Testis (tissue), 2 donors: ENCODE measurements around the gene PCCA.

ENCODE experiments used
- POLR2A ChIP-seq: fragments of 450-650 bp; IDR thresholded peaks from one replicate; pipeline ENCODE4 v1.6.1; 2017; ENCODE audit warnings: antibody characterized with exemption, mild to moderate bottlenecking, moderate library complexity
- TF ChIP-seq, protein P1 (sequence below), 3 experiments: fragments of 450-650 bp in 2 of 3; fragments of 200-600 bp in 1 of 3; sonication (generic) in 1 of 3; IDR thresholded peaks; one replicate each; pipeline ENCODE4 v1.5.1; 2016 to 2019; ENCODE audit warnings: antibody characterized with exemption in 3 of 3, mild to moderate bottlenecking in 2 of 3, moderate library complexity in 1 of 3

- TF ChIP-seq, protein P1, sequence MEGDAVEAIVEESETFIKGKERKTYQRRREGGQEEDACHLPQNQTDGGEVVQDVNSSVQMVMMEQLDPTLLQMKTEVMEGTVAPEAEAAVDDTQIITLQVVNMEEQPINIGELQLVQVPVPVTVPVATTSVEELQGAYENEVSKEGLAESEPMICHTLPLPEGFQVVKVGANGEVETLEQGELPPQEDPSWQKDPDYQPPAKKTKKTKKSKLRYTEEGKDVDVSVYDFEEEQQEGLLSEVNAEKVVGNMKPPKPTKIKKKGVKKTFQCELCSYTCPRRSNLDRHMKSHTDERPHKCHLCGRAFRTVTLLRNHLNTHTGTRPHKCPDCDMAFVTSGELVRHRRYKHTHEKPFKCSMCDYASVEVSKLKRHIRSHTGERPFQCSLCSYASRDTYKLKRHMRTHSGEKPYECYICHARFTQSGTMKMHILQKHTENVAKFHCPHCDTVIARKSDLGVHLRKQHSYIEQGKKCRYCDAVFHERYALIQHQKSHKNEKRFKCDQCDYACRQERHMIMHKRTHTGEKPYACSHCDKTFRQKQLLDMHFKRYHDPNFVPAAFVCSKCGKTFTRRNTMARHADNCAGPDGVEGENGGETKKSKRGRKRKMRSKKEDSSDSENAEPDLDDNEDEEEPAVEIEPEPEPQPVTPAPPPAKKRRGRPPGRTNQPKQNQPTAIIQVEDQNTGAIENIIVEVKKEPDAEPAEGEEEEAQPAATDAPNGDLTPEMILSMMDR (IDR thresholded peaks at IDR 0.05): no peak
- no peak for TF ChIP-seq POLR2A
Measured at GRCh38 chr13:100503622-100504021, 414.7 kb downstream of the PCCA start.
